ENCODE measurements around the gene OXCT1. TPM values are rescaled to one million over a fixed set of nuclear protein-coding genes. Genes with fewer than 3 reads are reported as not detected.

Gene OXCT1
- total and polyA plus RNA-seq, 2 of the 13 experiments (the other 11 are each of a cell fraction or from before 2014, with no cell fraction given): 0.92 to 4.7 TPM

DNA sequence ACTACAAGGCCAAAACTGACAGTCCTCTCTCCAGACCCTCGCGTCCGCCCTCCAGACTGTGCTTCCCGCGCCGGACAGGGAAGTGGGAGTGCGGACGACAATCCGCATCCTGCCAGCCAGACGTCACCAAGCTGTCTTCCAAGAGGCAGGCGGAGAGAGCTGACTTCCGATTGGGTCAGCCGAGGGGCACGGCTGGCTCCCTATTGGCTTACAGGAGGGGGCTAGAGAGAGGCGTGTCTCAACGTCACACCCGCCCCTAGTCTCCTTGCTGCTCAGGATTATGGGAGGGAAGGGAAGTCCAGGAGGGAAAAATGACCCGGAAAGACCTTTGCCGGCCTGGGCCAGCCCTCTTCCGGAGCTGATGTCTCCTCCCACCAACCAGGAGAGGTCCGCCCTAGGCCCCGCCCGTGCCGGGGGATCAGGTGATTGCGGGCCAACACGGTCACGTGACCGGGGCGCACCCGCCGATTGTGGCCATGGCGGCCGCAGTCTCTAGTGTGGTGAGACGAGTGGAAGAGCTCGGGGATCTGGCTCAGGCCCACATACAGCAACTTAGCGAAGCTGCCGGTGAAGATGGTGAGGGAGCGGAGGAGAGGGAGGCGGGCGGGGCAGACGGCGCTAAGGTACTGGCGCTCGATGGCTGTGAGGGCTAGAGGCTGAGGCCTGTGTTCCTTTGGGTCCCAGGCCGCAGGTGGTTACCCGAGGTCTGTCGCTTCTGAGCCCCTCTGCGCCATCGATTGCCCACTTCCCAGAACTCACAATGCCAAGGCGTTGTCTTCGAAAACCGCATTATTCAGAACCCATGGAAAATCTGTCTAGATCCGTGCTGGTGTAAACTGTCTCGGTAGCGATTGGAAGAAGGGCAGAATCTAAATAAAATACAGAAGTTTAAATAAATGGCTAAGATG, 33.9 kb upstream of the OXCT1 start, which contains the start of gene RIMOC1 (continued):
- TF ChIP-seq POGK (CRISPR knock-in tag; conservative IDR thresholded peaks at IDR 0.05) (peak; percentile 79), RBFOX2 (IDR thresholded peaks at IDR 0.05; ENCODE audit: low read depth, low read length) (peak; percentile 97), HOMEZ (CRISPR knock-in tag; IDR thresholded peaks at IDR 0.05; ENCODE audit: low read depth) (peak; percentile 89), ZBTB21 (CRISPR knock-in tag; IDR thresholded peaks at IDR 0.05) (peak; percentile 49), ARID2 (CRISPR knock-in tag; IDR thresholded peaks at IDR 0.05; ENCODE audit: borderline replicate concordance) (no peak), ATF7-NPFF (CRISPR knock-in tag; IDR thresholded peaks at IDR 0.05; ENCODE audit: low read depth) (no peak; the same call in none of the 2 replicates), BRF2 (CRISPR knock-in tag; IDR thresholded peaks at IDR 0.05) (0 out of 2 replicates have a peak, but pooled peaks have one; percentile 55), MED1 (CRISPR knock-in tag; IDR thresholded peaks at IDR 0.05) (peak; percentile 74; the same call in 1 of the 2 replicates), TCF7L2 (IDR thresholded peaks at IDR 0.05; ENCODE audit: low read depth, low read length) (no peak), ZSCAN12 (CRISPR knock-in tag; IDR thresholded peaks at IDR 0.05) (0 out of 2 replicates have a peak, but pooled peaks have one; percentile 39), SNAPC5 (CRISPR knock-in tag; IDR thresholded peaks at IDR 0.05; ENCODE audit: borderline replicate concordance) (no peak), ZBTB38 (CRISPR knock-in tag; IDR thresholded peaks at IDR 0.05) (peak; percentile 34; the same call in 1 of the 2 replicates), THAP8 (CRISPR knock-in tag; IDR thresholded peaks at IDR 0.05; ENCODE audit: borderline replicate concordance) (no peak), IRX3 (CRISPR knock-in tag; IDR thresholded peaks at IDR 0.05; ENCODE audit: borderline replicate concordance, low read depth) (no peak), ZNF773 (CRISPR knock-in tag; IDR thresholded peaks at IDR 0.05; ENCODE audit: borderline replicate concordance) (0 out of 2 replicates have a peak, but pooled peaks have one; percentile 57)
- TF ChIP-seq, protein P1, sequence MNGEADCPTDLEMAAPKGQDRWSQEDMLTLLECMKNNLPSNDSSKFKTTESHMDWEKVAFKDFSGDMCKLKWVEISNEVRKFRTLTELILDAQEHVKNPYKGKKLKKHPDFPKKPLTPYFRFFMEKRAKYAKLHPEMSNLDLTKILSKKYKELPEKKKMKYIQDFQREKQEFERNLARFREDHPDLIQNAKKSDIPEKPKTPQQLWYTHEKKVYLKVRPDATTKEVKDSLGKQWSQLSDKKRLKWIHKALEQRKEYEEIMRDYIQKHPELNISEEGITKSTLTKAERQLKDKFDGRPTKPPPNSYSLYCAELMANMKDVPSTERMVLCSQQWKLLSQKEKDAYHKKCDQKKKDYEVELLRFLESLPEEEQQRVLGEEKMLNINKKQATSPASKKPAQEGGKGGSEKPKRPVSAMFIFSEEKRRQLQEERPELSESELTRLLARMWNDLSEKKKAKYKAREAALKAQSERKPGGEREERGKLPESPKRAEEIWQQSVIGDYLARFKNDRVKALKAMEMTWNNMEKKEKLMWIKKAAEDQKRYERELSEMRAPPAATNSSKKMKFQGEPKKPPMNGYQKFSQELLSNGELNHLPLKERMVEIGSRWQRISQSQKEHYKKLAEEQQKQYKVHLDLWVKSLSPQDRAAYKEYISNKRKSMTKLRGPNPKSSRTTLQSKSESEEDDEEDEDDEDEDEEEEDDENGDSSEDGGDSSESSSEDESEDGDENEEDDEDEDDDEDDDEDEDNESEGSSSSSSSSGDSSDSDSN (CRISPR knock-in tag; IDR thresholded peaks at IDR 0.05): peak; percentile 73
- TF ChIP-seq, protein P2, sequence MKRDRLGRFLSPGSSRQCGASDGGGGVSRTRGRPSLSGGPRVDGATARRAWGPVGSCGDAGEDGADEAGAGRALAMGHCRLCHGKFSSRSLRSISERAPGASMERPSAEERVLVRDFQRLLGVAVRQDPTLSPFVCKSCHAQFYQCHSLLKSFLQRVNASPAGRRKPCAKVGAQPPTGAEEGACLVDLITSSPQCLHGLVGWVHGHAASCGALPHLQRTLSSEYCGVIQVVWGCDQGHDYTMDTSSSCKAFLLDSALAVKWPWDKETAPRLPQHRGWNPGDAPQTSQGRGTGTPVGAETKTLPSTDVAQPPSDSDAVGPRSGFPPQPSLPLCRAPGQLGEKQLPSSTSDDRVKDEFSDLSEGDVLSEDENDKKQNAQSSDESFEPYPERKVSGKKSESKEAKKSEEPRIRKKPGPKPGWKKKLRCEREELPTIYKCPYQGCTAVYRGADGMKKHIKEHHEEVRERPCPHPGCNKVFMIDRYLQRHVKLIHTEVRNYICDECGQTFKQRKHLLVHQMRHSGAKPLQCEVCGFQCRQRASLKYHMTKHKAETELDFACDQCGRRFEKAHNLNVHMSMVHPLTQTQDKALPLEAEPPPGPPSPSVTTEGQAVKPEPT (CRISPR knock-in tag; IDR thresholded peaks at IDR 0.05; ENCODE audit: low read depth): peak; percentile 69; the same call in 1 of the 2 replicates
